ELR (cell line): ENCODE data around the gene SAMD14.

ENCODE experiments used
- DNase-seq: peaks from one replicate; pipeline ENCODE4 v3.0.0-alpha.2; 2015; ENCODE audit warnings: low read depth

SAMD14 gene

GRCh38 chr17:50075446-50076032, 54.4 kb downstream of the SAMD14 start:
- no peak for DNase-seq

GRCh38 chr17:50074227-50074626, 55.7 kb downstream of the SAMD14 start:
- DNase-seq: no peak

- no peak for DNase-seq
Observed at GRCh38 chr17:50072925-50073324, 57.0 kb downstream of the SAMD14 start.

GRCh38 chr17:50072130-50072529, 57.8 kb downstream of the SAMD14 start:
- no peak for DNase-seq

- DNase-seq: no peak
Observed at GRCh38 chr17:50071692-50072091, 58.3 kb downstream of the SAMD14 start.

GRCh38 chr17:50070908-50071680, 58.9 kb downstream of the SAMD14 start:
- DNase-seq: no peak

GRCh38 chr17:50067996-50068395, 62.0 kb downstream of the SAMD14 start:
- no peak for DNase-seq

- no peak for DNase-seq
Observed at GRCh38 chr17:50066995-50067394, 63.0 kb downstream of the SAMD14 start.

- DNase-seq: no peak
Observed at GRCh38 chr17:50065056-50065455, 64.9 kb downstream of the SAMD14 start.

- peak; percentile 100 for DNase-seq
Observed at GRCh38 chr17:50064253-50065001, 65.5 kb downstream of the SAMD14 start.

- peak; percentile 82 for DNase-seq
Observed at GRCh38 chr17:50063561-50064252, 66.3 kb downstream of the SAMD14 start.

- peak; percentile 99 for DNase-seq
Observed at GRCh38 chr17:50062293-50063243, 67.4 kb downstream of the SAMD14 start.

GRCh38 chr17:50061713-50062045, 68.3 kb downstream of the SAMD14 start:
- peak; percentile 53 for DNase-seq

GRCh38 chr17:50060951-50061712, 68.8 kb downstream of the SAMD14 start:
- DNase-seq: peak; percentile 66
